Activated T-helper 9 cell treated with anti-CD3 and anti-CD28 coated beads, Interleukin-2, amount 50 U/mL, for 16 hours (primary cell): ENCODE measurements around the gene SEPTIN5.
A peak's percentile ranks its signal among the peaks of the same experiment; 100 is the strongest.

Experiments
- DNase-seq: peaks from one replicate; pipeline ENCODE4 v3.0.0-alpha.2; 2020; ENCODE audit warnings: low read depth

SEPTIN5 gene

GRCh38 chr22:19748991-19749664 is 34.8 kb downstream of the SEPTIN5 start:
- DNase-seq, result no peak

GRCh38 chr22:19749876-19750275 is 35.6 kb downstream of the SEPTIN5 start:
- no peak for DNase-seq

GRCh38 chr22:19750507-19751490 is 36.5 kb downstream of the SEPTIN5 start:
- DNase-seq, result no peak

GRCh38 chr22:19751497-19752245 is 37.4 kb downstream of the SEPTIN5 start:
- no peak for DNase-seq

GRCh38 chr22:19753090-19753842 is 39.0 kb downstream of the SEPTIN5 start:
- no peak for DNase-seq

GRCh38 chr22:19753996-19754700 is 39.8 kb downstream of the SEPTIN5 start:
- DNase-seq, result no peak

DNA sequence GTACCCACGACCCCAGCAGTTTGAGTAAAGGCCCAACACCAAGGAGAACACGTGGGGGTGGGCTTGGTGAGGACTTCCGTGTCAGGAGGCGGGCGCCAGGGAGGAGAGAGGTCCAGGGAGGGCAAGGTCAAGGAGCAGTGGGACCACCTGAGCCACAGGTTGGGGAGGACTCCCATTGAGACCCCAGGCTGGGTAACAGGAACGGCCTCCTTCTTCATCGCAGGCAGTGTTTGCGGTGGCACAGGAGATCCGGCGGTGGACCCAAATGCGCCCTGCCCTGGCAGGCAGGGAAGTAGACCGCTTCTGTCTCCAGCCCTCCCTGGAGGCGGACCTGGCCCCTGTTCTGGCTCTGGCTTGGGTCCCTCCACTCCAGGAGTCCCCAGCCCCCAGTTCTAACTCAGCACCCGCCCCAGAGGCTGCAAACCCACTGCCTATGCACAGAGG is 40.4 kb downstream of the SEPTIN5 start:
- no peak for DNase-seq

DNA sequence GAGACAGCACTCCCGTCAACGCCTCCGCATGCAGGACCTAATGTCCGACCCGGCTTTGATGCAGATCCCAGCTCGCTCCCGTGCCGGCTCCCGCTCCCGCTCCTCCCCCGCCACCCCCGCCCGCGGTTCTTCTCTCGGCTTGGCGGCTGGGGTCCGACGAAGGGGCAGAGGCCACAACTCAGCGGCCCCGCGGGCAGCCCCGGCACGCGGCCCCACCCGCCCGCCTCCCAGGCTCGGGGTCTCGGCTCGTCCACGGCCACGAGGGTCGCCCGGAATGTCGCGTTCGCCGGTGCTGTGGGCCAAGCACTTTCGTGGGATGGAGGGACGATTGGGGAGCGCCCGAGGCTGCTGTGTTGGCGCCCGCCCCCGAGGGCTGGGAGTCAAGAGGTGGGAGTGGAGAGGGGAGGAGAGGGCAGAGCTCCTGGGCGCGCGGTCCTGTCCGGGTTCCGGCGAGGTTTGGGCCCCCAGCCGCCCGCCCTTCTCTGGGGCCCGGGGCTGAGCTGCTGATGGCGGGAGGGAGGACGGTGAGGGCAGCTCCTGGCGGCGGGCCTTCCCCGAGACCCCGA is 40.9 kb downstream of the SEPTIN5 start:
- DNase-seq, result no peak

DNA sequence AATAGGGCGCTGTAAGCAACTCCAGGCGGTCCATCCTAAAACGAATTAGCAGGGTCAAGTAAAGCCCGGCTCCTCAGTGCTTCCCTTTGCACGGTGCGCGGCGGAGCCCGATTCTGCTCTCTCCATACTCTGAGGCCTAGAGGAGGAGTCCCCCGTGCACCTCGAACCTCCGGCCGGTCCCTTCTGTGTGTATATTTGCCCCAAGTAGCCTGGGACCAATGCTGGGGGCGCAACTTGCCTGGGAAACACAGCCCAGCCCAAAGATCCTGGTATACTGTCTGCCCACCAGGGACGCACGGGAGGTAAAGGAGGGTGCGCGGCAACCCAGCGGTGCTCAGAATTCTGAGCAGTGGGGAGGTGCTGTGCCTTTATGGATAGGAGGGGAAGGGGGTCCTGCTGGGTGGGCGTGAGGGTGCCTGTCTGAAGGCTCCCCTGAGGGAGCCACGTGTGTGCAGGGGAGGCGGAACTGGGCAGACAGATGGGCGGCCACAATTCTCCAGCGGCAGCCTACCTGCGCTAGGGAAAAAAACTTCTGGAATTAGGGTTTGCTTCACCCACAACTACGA is 41.5 kb downstream of the SEPTIN5 start:
- DNase-seq, result no peak

- peak; percentile 57 for DNase-seq
Measured at GRCh38 chr22:19756288-19757128, 42.2 kb downstream of the SEPTIN5 start.

DNA sequence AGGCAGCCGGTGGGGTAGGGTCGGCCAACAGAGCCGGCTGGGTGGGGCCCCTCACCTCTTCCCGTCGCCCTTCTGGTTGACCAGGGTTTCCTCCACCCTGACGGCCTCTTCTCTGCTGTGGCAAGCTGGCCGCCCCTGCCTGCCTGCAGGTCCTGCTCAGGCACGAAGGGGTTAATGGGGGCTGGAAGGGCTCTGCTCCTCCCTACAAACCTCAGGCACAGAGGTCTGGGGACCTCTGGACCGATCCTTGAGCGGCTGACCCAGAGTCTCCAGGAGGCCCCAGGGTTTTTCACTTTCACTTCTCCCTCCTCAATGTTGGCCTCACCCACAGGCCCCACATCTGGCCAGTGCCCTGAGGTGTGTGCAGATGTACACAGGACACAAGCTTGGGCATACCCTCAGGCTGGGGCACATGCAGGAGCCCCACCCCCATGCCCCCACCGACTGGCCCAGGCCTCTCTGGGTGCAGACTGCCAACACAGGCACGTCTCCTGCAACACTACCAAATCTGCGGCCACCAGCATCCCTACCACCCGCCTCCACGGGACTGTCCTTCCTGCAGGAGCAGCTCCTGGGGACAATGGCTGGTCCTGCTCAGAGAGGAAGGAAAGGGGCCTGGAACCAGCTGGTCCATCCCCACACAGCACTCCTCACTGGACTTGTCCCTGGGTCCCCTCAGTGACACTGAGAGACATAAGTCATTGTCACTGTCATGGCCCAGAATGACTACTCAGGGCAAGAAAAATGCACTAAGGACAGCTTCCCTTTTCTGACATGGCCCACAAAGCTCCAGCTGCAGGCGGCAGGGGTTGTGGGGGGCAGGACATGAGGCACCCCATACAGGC is 43.1 kb downstream of the SEPTIN5 start:
- no peak for DNase-seq

DNA sequence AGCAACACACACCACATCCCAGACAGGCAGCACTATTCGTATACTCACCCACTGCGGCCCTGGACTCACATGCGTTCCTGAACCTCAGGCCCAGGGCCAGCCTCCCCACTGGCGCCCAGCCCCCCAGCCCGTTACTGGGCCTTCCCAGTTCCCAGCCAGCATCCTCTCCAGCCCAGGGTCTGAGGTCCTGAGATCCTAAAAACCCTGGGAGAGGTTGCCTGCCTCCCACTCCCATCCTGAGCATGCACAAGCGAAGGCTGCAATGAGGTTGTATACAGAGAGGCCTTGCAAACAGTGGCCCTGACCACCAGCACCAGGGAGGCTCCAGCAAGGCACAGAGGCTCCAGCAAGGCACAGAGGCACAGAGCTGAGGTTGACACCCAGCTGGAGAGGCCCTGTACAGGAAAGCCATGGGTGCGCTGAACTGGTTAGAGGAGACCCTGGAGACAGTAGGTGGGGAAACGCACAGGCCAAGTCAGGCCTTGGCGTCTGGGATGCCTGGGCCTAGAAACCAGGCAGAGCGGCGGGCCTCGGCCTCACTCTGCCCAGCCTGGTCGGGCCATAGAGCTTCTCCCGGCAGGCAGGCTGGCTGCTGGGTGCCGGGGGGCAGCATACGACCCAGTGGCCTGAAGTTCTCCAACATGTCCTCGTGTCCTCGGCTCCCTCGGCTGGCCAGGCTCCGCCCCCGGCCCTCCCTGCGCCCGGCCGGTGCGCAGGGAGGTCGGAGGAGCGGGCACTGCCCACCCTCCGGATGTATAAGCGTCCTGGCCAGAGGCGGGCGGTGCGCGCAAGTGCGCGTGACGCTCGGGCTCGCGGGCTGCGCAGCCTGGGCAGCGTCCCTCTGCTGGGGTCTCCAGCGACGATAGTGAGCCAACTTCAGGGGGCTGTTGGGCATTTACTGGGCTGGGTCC is 43.9 kb downstream of the SEPTIN5 start:
- no peak for DNase-seq

DNA sequence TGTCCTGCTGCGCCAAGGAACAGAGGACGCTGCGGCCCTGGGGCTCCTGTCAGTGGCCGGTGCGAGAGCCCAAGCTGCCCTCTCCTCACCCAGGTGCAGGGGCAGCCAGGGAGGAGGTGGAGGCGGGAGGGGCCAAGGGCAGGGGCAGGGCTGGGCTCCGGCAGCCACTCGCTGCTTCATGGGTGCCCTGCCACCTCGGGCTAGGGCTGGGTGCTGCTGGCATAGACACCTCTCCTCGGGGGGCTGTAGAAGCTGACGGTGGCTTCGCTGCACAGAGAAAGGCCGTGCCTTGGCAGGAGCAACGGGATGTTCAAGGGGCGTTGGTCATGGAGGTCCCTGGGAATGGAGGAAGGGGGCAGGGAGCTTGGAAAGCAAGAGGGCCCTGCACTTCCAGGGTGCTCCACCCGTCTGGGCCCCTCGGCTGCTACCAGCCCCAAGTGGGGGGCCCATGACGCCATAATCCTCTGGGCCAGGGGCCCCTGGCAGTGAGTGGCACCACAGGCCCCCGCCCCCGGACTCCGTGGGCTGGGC is 44.7 kb downstream of the SEPTIN5 start:
- no peak for DNase-seq

- DNase-seq, result no peak
Measured at GRCh38 chr22:19759427-19760057, 45.2 kb downstream of the SEPTIN5 start.

DNA sequence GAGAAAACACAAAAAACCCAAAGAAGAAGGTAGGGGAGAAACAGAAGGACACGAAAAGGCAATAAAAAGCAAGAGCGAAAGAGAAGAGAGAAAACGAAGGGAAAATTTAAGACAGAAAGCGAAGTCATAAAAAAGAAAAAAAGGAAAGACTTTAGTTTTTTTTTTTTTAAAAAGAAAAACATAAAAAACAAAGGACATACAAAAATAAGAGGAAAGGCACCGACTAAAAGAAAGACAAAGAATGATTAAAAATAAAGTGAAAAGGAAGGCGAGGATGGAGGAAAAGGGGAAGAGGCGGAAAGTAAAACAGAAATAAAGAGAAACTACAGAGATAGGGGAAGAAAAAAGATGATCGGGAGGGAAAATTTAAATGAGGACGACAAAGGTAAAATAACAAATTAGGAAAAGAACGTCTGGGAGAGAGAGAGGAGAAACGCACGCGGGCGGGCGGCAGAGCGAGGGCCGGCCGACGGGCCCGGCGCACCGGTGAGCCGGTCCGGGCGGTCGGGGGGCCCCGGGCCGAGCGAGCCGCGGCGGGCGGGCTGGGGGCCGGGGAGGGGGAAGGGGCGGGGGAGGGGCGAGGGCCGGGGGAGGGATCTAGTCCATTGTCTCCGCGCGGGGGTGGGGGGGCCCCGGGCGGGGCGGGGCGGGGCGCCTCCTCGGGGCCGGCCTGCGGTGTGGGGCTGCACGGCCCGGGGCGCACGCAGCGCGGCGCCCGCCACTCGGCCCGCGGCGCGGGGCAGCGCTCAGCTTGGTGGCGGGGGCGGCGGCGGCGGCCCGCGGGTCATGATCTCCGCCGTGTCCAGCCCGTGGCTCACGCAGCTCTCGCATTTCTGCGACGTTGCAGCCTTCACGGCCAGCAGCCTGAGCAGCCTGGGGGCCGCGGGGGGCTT is 46.0 kb downstream of the SEPTIN5 start, which contains the start of gene TBX1:
Gene TBX1 (plus strand): TSS at position 721 of the 893 bp plus-strand sequence. CDS start 66 bp downstream, at position 787.
- no peak for DNase-seq
